ENCODE data around the gene IKZF5.

The IKZF5 gene

GRCh38 chr10:122980209-122981065, 28.2 kb downstream of the IKZF5 start, which contains the start of gene PSTK:
TSS of gene PSTK (plus strand) at chr10:122980401. CDS start at chr10:122980480, 79 bp downstream.
- Histone ChIP-seq H3K36me3 (ENCODE audit: insufficient read depth, low read length) (no peaks in the 10 kb centered on the region), H3K9ac (ENCODE audit: low read depth, low read length) (peak within 1 kb of the TSS; percentile 96), H3K9me3 (ENCODE audit: control insufficient read depth, insufficient read depth, low read length) (no peaks in the 10 kb centered on the region), H3K4me1 (ENCODE audit: insufficient read depth, low read length) (0 out of 2 replicates have a peak, but pooled peaks cover 2% of the 10 kb centered on the region)

GRCh38 chr10:122974543-122975064, 34.0 kb downstream of the IKZF5 start:
- Histone ChIP-seq H3K4me1 (ENCODE audit: insufficient read depth, low read length) (no peaks in the 10 kb centered on the region), H3K9ac (ENCODE audit: low read depth, low read length) (no peak overlapping the region), H3K36me3 (ENCODE audit: insufficient read depth, low read length) (no peaks in the 10 kb centered on the region), H3K9me3 (ENCODE audit: control insufficient read depth, insufficient read depth, low read length) (no peaks in the 10 kb centered on the region)

GRCh38 chr10:122974023-122974422, 34.6 kb downstream of the IKZF5 start:
- Histone ChIP-seq H3K36me3 (ENCODE audit: insufficient read depth, low read length) (no peaks in the 10 kb centered on the region), H3K4me1 (ENCODE audit: insufficient read depth, low read length) (no peaks in the 10 kb centered on the region), H3K9me3 (ENCODE audit: control insufficient read depth, insufficient read depth, low read length) (no peaks in the 10 kb centered on the region), H3K9ac (ENCODE audit: low read depth, low read length) (no peak overlapping the region)

- Histone ChIP-seq H3K4me1 (ENCODE audit: insufficient read depth, low read length) (no peaks in the 10 kb centered on the region), H3K9ac (ENCODE audit: low read depth, low read length) (no peak overlapping the region), H3K36me3 (ENCODE audit: insufficient read depth, low read length) (no peaks in the 10 kb centered on the region), H3K9me3 (ENCODE audit: control insufficient read depth, insufficient read depth, low read length) (no peaks in the 10 kb centered on the region)
Observed at GRCh38 chr10:122968698-122969097, 39.9 kb downstream of the IKZF5 start.

GRCh38 chr10:122966879-122967278, 41.7 kb downstream of the IKZF5 start:
- Histone ChIP-seq H3K9me3 (ENCODE audit: control insufficient read depth, insufficient read depth, low read length) (no peaks in the 10 kb centered on the region), H3K4me1 (ENCODE audit: insufficient read depth, low read length) (no peaks in the 10 kb centered on the region), H3K36me3 (ENCODE audit: insufficient read depth, low read length) (no peaks in the 10 kb centered on the region), H3K9ac (ENCODE audit: low read depth, low read length) (no peak overlapping the region)

- no peak overlapping the region for H3K9ac ChIP-seq (ENCODE audit: low read depth, low read length)
- H3K4me1 ChIP-seq (ENCODE audit: insufficient read depth, low read length) = no peaks in the 10 kb centered on the region
- H3K9me3 ChIP-seq (ENCODE audit: control insufficient read depth, insufficient read depth, low read length) = no peaks in the 10 kb centered on the region
- H3K36me3 ChIP-seq (ENCODE audit: insufficient read depth, low read length) = no peaks in the 10 kb centered on the region
Observed at GRCh38 chr10:122962405-122962804, 46.2 kb downstream of the IKZF5 start.

- H3K36me3 ChIP-seq (ENCODE audit: insufficient read depth, low read length) = no peaks in the 10 kb centered on the region
- peaks cover 3% of the 10 kb centered on the region; the same call in 1 of the 2 replicates for H3K9me3 ChIP-seq (ENCODE audit: control insufficient read depth, insufficient read depth, low read length)
- no peaks in the 10 kb centered on the region for H3K4me1 ChIP-seq (ENCODE audit: insufficient read depth, low read length)
- H3K9ac ChIP-seq (ENCODE audit: low read depth, low read length) = no peak overlapping the region
Observed at GRCh38 chr10:122957474-122957873, 51.1 kb downstream of the IKZF5 start.

GRCh38 chr10:122955892-122956291, 52.7 kb downstream of the IKZF5 start:
- Histone ChIP-seq H3K36me3 (ENCODE audit: insufficient read depth, low read length) (no peaks in the 10 kb centered on the region), H3K4me1 (ENCODE audit: insufficient read depth, low read length) (no peaks in the 10 kb centered on the region), H3K9ac (ENCODE audit: low read depth, low read length) (no peak overlapping the region)

GRCh38 chr10:122954731-122955050, 53.9 kb downstream of the IKZF5 start:
- Histone ChIP-seq H3K9ac (ENCODE audit: low read depth, low read length) (peak overlapping the region; percentile 39; the same call in 1 of the 2 replicates), H3K4me1 (ENCODE audit: insufficient read depth, low read length) (no peaks in the 10 kb centered on the region), H3K9me3 (ENCODE audit: control insufficient read depth, insufficient read depth, low read length) (peaks cover 3% of the 10 kb centered on the region; the same call in 1 of the 2 replicates), H3K36me3 (ENCODE audit: insufficient read depth, low read length) (no peaks in the 10 kb centered on the region; the same call in 1 of the 2 replicates)

More at GRCh38 chr10:122955892-122956291, 52.7 kb downstream of the IKZF5 start:
- peaks cover 3% of the 10 kb centered on the region; the same call in 1 of the 2 replicates for H3K9me3 ChIP-seq (ENCODE audit: control insufficient read depth, insufficient read depth, low read length)

GRCh38 chr10:122953902-122954730, 54.5 kb downstream of the IKZF5 start, which contains the start of gene C10orf88:
TSS of gene C10orf88 (minus strand) at chr10:122954227. CDS start at chr10:122954178, 49 bp downstream.
- H3K4me1 ChIP-seq (ENCODE audit: insufficient read depth, low read length) = no peaks in the 10 kb centered on the region
- peaks cover 3% of the 10 kb centered on the region; the same call in 1 of the 2 replicates for H3K9me3 ChIP-seq (ENCODE audit: control insufficient read depth, insufficient read depth, low read length)
- no peaks in the 10 kb centered on the region; the same call in 1 of the 2 replicates for H3K36me3 ChIP-seq (ENCODE audit: insufficient read depth, low read length)
- peak within 1 kb of the TSS; percentile 74 for H3K9ac ChIP-seq (ENCODE audit: low read depth, low read length)

- H3K4me1 ChIP-seq (ENCODE audit: insufficient read depth, low read length) = no peaks in the 10 kb centered on the region
- H3K9ac ChIP-seq (ENCODE audit: low read depth, low read length) = no peak overlapping the region
- H3K36me3 ChIP-seq (ENCODE audit: insufficient read depth, low read length) = no peaks in the 10 kb centered on the region; the same call in 1 of the 2 replicates
- no peaks in the 10 kb centered on the region for H3K9me3 ChIP-seq (ENCODE audit: control insufficient read depth, insufficient read depth, low read length)
Observed at GRCh38 chr10:122949296-122949695, 59.3 kb downstream of the IKZF5 start.

Measured in ES-I3 (cell line).